Activated CD4-positive, alpha-beta T cell treated with anti-CD3 and anti-CD28 coated beads, Interleukin-2, amount 10 ng/mL, durations not matched to agents 24 days and 14 days (primary cell): Measurements from ENCODE around the gene KPRP. TPM values are rescaled to one million over a fixed set of nuclear protein-coding genes. Genes with fewer than 3 reads are reported as not detected.

Source experiments
- DNase-seq: peaks from one replicate; pipeline ENCODE4 v3.0.0; 2022
- H3K27ac Mint-ChIP-seq: one replicate; pipeline ENCODE4 v1.8.0; 2022; ENCODE audit warnings: mild to moderate bottlenecking, mixed read lengths
- H3K27me3 Mint-ChIP-seq: one replicate; pipeline ENCODE4 v1.8.0; 2022; ENCODE audit warnings: mixed read lengths
- H3K36me3 Mint-ChIP-seq: one replicate; pipeline ENCODE4 v1.8.0; 2022; ENCODE audit warnings: low read depth, mild to moderate bottlenecking, mixed read lengths
- H3K4me1 Mint-ChIP-seq: one replicate; pipeline ENCODE4 v1.8.0; 2021; ENCODE audit warnings: mixed read lengths
- H3K4me3 Mint-ChIP-seq: one replicate; pipeline ENCODE4 v1.8.0; 2022; ENCODE audit warnings: mild to moderate bottlenecking, moderate library complexity, mixed read lengths
- H3K9me3 Mint-ChIP-seq: one replicate; pipeline ENCODE4 v1.8.0; 2021; ENCODE audit warnings: mixed read lengths
- intact Hi-C: fragments of 100-400 bp; cut with micrococcal nuclease; formaldehyde crosslinking; loops from one replicate; pipeline ENCODE4 v1.15.1; 2023
- total RNA-seq: library from RNA; stranded (reverse); gene quantifications from 2 replicates; pipeline ENCODE4 v1.2.3, GENCODE V29; 2022

KPRP gene
- total RNA-seq, 1 donor from 2014 or later, result not detected

GRCh38 chr1:152756872-152757271, 953 bp upstream of the KPRP start:
- H3K9me3 Mint-ChIP-seq, result no peaks in the 10 kb centered on the region
- H3K36me3 Mint-ChIP-seq, result no peaks in the 10 kb centered on the region
- H3K27me3 Mint-ChIP-seq, result no peaks in the 10 kb centered on the region
- H3K4me1 Mint-ChIP-seq, result no peaks in the 10 kb centered on the region
- no peak overlapping the region for H3K4me3 Mint-ChIP-seq
- no peak for DNase-seq
- intact Hi-C loops, result no loop called here
- no peak overlapping the region for H3K27ac Mint-ChIP-seq

- H3K4me1 Mint-ChIP-seq, result no peaks in the 10 kb centered on the region
- no peak overlapping the region for H3K27ac Mint-ChIP-seq
- intact Hi-C loops, result no loop called here
- H3K4me3 Mint-ChIP-seq, result no peak overlapping the region
- no peak for DNase-seq
- no peaks in the 10 kb centered on the region for H3K9me3 Mint-ChIP-seq
- no peaks in the 10 kb centered on the region for H3K36me3 Mint-ChIP-seq
- H3K27me3 Mint-ChIP-seq, result no peaks in the 10 kb centered on the region
These were observed 811 bp downstream of the KPRP start for GRCh38 chr1:152758636-152759035.

DNA sequence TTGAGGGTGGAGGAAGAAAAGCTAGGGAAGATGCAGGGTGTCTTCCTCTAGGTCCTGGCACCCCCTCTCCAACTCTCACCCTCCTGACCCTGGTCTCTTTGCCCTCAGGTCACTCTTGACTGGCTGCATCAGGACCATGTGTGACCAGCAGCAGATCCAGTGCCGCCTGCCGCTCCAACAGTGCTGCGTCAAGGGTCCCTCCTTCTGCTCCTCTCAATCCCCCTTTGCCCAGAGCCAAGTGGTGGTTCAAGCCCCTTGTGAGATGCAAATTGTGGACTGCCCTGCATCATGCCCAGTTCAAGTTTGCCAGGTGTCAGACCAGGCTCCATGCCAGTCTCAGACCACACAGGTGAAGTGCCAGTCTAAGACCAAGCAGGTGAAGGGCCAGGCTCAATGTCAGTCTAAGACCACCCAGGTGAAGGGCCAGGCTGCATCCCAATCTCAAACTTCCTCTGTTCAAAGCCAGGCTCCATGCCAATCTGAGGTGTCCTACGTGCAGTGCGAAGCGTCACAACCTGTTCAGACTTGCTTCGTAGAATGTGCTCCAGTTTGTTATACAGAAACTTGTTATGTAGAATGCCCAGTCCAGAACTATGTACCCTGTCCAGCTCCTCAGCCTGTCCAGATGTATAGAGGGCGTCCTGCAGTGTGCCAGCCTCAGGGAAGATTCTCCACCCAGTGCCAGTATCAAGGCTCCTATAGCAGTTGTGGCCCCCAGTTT, 1.8 kb downstream of the KPRP start:
- intact Hi-C loops, result no loop called here
- DNase-seq, result peak; percentile 35
- H3K4me3 Mint-ChIP-seq, result no peak overlapping the region
- H3K4me1 Mint-ChIP-seq, result no peaks in the 10 kb centered on the region
- H3K27ac Mint-ChIP-seq, result no peak overlapping the region
- H3K9me3 Mint-ChIP-seq, result no peaks in the 10 kb centered on the region
- H3K36me3 Mint-ChIP-seq, result no peaks in the 10 kb centered on the region
- H3K27me3 Mint-ChIP-seq, result no peaks in the 10 kb centered on the region

- no peaks in the 10 kb centered on the region for H3K9me3 Mint-ChIP-seq
- no peaks in the 10 kb centered on the region for H3K36me3 Mint-ChIP-seq
- intact Hi-C loops, result no loop called here
- no peaks in the 10 kb centered on the region for H3K4me1 Mint-ChIP-seq
- no peaks in the 10 kb centered on the region for H3K27me3 Mint-ChIP-seq
- no peak overlapping the region for H3K27ac Mint-ChIP-seq
- H3K4me3 Mint-ChIP-seq, result no peak overlapping the region
- DNase-seq, result peak; percentile 50
These were observed 2.8 kb downstream of the KPRP start for GRCh38 chr1:152760551-152761190.

DNA sequence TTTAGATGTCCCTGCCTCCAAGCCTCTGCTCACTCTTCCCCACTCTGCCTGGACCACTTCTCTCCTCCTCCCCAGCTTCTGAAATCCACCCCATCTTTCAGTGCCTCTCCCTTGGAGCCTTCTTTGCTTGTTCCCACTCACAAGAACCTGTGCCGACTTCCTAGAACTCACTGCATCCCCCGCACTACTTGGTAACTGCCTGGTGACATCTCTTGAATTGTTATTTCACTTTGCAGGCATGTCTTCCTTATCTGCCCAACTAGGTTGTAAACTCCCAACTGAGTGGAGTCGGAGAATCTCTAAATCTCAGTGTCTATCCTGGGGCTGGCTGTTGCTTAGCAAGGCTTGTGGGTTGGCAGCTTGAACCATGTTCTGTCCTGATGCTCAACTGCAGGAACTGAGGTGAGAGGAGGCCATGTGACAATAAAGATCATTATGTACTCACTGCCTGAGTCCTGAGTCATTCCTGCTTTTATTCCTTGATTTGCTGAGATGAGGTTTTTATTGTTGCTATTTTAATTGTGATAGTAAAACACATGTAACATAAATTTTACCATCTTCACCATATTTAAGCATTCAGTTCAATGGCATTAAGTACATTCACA, 3.9 kb downstream of the KPRP start:
- no peaks in the 10 kb centered on the region for H3K36me3 Mint-ChIP-seq
- no peak overlapping the region for H3K4me3 Mint-ChIP-seq
- intact Hi-C loops, result no loop called here
- H3K4me1 Mint-ChIP-seq, result no peaks in the 10 kb centered on the region
- H3K27me3 Mint-ChIP-seq, result no peaks in the 10 kb centered on the region
- no peak for DNase-seq
- H3K9me3 Mint-ChIP-seq, result no peaks in the 10 kb centered on the region
- H3K27ac Mint-ChIP-seq, result no peak overlapping the region

DNA sequence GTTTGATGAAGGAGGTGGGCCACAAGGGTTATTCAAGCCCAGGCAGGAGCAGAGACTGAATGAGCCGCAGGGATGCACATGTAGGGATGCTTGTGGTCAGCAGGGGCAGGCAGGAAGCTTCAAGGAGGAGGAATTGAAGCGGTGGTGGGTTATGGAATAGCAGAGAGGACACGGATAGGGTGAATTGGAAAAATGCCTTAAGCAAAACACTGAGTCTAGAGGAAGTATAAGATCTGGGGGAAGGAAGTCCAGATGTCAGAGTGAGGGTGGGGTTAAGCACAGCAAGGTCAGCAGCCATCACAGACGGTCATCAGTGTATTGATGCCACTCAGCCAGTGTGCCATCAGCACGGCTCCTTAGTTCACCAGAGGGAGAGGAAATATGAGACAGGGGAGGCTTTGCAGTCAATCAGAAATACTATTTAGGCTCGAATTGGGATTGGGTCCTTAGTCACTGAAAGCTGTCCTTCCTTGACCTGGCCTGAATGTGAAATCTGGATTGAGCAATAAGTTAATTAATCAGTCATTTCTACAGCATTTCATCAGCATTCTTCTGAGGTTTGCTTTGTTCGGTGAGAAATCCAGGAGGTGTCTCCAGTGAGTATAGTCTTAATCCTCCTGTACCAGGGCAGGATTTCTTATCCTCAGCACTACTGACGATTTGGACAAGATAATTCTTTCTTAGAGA, 11.2 kb downstream of the KPRP start:
- DNase-seq, result peak; percentile 19

DNA sequence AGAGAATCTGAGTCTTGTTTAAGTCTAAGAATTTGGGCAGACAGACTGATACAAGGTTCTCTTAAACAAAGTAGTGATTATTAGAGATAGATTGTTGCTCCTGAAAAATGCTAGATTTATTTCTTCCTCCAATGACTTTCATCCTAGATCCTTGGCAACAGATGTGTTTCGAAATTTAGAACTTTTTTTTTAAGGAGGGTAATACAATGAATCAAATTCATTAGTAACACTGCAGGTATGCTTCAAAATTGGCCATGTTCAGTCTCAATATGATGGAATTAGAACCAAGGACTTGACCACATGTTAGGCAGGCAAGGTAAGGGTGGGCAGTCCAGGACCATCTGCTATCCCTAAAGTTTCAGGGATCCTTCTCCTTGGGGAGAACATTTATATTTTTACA, 12.6 kb downstream of the KPRP start:
- Mint-ChIP-seq H3K4me3 (no peak overlapping the region), H3K27me3 (peaks cover 4% of the 10 kb centered on the region), H3K9me3 (no peaks in the 10 kb centered on the region), H3K4me1 (no peaks in the 10 kb centered on the region), H3K27ac (no peak overlapping the region), H3K36me3 (no peaks in the 10 kb centered on the region)
- DNase-seq, result no peak
- intact Hi-C loops, result no loop called here

More for the DNA sequence above, 11.2 kb downstream of the KPRP start:
- intact Hi-C loops, result no loop called here
- H3K27ac Mint-ChIP-seq, result no peak overlapping the region
- H3K4me1 Mint-ChIP-seq, result no peaks in the 10 kb centered on the region
- H3K4me3 Mint-ChIP-seq, result no peak overlapping the region
- no peaks in the 10 kb centered on the region for H3K36me3 Mint-ChIP-seq
- no peaks in the 10 kb centered on the region for H3K9me3 Mint-ChIP-seq
- H3K27me3 Mint-ChIP-seq, result peaks cover 4% of the 10 kb centered on the region

GRCh38 chr1:152774875-152775274, 17.1 kb downstream of the KPRP start, which contains the start of gene LCE1F:
Gene LCE1F, plus strand, starts transcription at chr1:152775140. Its CDS starts 1,232 bp downstream, at chr1:152776372.
- Mint-ChIP-seq H3K27me3 (peaks cover 3% of the 10 kb centered on the region), H3K27ac (no peak within 1 kb of the TSS), H3K4me1 (no peaks in the 10 kb centered on the region), H3K4me3 (no peak within 1 kb of the TSS), H3K9me3 (no peaks in the 10 kb centered on the region), H3K36me3 (no peaks in the 10 kb centered on the region)
- DNase-seq, result no peak
- intact Hi-C loops, result no loop called here

DNA sequence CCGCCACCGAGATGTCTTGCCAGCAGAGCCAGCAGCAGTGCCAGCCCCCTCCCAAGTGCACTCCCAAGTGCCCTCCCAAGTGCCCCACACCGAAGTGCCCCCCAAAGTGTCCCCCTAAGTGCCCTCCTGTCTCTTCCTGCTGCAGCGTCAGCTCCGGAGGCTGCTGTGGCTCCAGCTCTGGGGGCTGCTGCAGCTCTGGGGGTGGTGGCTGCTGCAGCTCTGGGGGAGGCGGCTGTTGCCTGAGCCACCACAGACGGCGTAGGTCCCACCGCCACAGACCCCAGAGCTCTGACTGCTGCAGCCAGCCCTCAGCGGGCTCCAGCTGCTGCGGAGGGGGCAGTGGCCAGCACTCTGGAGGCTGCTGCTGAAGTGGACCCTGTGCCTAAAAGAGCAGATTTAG, 18.5 kb downstream of the KPRP start:
- intact Hi-C loops, result no loop called here
- Mint-ChIP-seq H3K27ac (no peak overlapping the region), H3K4me1 (no peaks in the 10 kb centered on the region), H3K4me3 (no peak overlapping the region), H3K27me3 (peaks cover 5% of the 10 kb centered on the region), H3K9me3 (no peaks in the 10 kb centered on the region), H3K36me3 (no peaks in the 10 kb centered on the region)
- no peak for DNase-seq

- intact Hi-C loops, result no loop called here
- Mint-ChIP-seq H3K36me3 (no peaks in the 10 kb centered on the region), H3K27ac (no peak overlapping the region), H3K27me3 (peaks cover 5% of the 10 kb centered on the region), H3K4me1 (no peaks in the 10 kb centered on the region), H3K9me3 (no peaks in the 10 kb centered on the region), H3K4me3 (no peak overlapping the region)
- no peak for DNase-seq
These were observed 19.8 kb downstream of the KPRP start for GRCh38 chr1:152777510-152778137.

DNA sequence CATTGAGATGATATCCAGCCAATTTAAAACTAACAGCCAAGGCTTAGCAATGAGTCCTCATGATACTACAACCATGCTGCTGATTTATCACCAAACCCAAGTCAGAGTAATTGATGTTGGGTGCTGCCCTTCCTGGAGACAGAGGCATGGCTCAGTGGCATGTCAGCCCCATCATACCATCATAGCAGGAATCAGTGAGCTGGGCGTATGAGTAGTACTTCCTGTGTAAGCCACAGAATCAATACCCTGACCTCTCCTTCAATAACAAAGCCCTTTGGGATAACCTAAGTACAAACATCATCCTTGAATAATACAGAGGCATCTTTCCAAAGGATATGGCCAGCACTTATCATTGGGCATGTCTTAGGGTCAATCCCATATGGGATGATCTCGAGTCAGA, 25.3 kb downstream of the KPRP start:
- intact Hi-C loops, result no loop called here
- H3K4me3 Mint-ChIP-seq, result no peak overlapping the region
- no peak for DNase-seq

DNA sequence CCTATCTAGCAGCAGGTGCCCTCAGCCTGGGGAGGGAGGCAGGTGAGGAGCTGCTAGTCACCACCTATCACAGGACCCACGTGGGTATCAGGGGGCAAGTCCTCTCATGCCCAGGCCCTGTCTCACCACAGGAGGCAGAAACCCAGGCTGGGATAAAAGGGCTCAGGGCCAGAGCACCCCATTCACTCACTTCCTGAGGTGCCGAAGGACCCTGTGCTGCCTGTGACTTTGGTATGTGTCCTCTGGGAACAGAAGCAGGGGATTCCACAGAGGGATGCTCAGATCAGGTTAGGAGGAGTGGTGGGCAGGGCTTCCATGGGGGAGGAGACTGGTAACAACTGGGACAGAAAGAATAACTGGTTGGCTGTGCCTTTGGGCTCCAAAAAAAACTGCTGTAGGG, 28.3 kb downstream of the KPRP start, which contains the start of gene LCE1E:
Gene LCE1E, plus strand, starts transcription at position 181 of the 400 bp plus-strand sequence. CDS start 1,043 bp downstream, outside the sequence.
- H3K27ac Mint-ChIP-seq, result no peak within 1 kb of the TSS
- H3K9me3 Mint-ChIP-seq, result no peaks in the 10 kb centered on the region
- intact Hi-C loops, result no loop called here
- DNase-seq, result peak; percentile 45
- no peak within 1 kb of the TSS for H3K4me3 Mint-ChIP-seq
- no peaks in the 10 kb centered on the region for H3K36me3 Mint-ChIP-seq
- peaks cover 5% of the 10 kb centered on the region for H3K27me3 Mint-ChIP-seq
- no peaks in the 10 kb centered on the region for H3K4me1 Mint-ChIP-seq

More for the DNA sequence above, 25.3 kb downstream of the KPRP start:
- H3K27ac Mint-ChIP-seq, result no peak overlapping the region
- H3K27me3 Mint-ChIP-seq, result peaks cover 9% of the 10 kb centered on the region
- H3K9me3 Mint-ChIP-seq, result no peaks in the 10 kb centered on the region
- H3K36me3 Mint-ChIP-seq, result no peaks in the 10 kb centered on the region
- H3K4me1 Mint-ChIP-seq, result no peaks in the 10 kb centered on the region

DNA sequence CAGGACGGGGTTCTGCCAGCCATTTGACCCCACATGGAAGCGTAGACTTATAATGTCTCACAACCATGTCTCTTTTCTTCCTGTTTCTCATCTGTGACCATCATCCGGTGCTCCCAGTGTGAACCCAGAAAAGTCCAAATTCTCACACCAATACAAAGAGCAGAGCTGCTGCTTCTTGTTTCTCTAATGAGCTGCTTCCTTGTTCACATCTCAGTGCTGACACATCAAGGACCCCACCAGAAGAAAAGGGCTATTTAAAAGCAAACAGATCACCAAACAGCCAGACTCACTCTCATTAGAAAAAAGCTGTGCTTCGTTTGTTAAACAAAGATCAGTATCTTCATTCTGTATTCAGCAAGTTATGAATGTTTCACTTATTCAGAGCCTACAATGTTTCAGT, 37.9 kb downstream of the KPRP start:
- intact Hi-C loops, result no loop called here
- Mint-ChIP-seq H3K9me3 (no peaks in the 10 kb centered on the region), H3K4me3 (no peak overlapping the region), H3K27ac (no peak overlapping the region), H3K27me3 (peaks cover 11% of the 10 kb centered on the region), H3K4me1 (no peaks in the 10 kb centered on the region), H3K36me3 (no peaks in the 10 kb centered on the region)
- no peak for DNase-seq
